SW 1271 (cell line): ENCODE measurements around the gene DBT.
A peak's percentile ranks its signal among the peaks of the same experiment; 100 is the strongest.
"Not testable (repeated sequence)": the region's sequence is repeated elsewhere in the genome, so short reads cannot be mapped to it uniquely, and the experiment has no call there.

ENCODE experiments used
- DNase-seq, 2 experiments: peaks; one replicate each; lab custom pipeline; 2025; lab: John Stamatoyannopoulos, UW

Gene DBT

GRCh38 chr1:100250807-100251206, 1.2 kb upstream of the DBT start:
- DNase-seq, result no peak

- no peak for DNase-seq
These were observed 630 bp upstream of the DBT start for GRCh38 chr1:100250264-100250663.

GRCh38 chr1:100249155-100249536, 488 bp downstream of the DBT start:
- peak in 1 of 2 experiments; percentile 2 for DNase-seq

GRCh38 chr1:100246738-100247137, 2.9 kb downstream of the DBT start:
- no peak for DNase-seq

- DNase-seq, result no peak
These were observed 9.0 kb downstream of the DBT start for GRCh38 chr1:100240631-100241030.

GRCh38 chr1:100239961-100240360, 9.7 kb downstream of the DBT start:
- no peak for DNase-seq

- no peak for DNase-seq
These were observed 12.5 kb downstream of the DBT start for GRCh38 chr1:100237091-100237490.

- DNase-seq, result no peak
These were observed 15.2 kb downstream of the DBT start for GRCh38 chr1:100234432-100234831.

- not testable (repeated sequence) for DNase-seq
These were observed 16.1 kb downstream of the DBT start for GRCh38 chr1:100233566-100233965.

- no peak for DNase-seq
These were observed 17.5 kb downstream of the DBT start for GRCh38 chr1:100232156-100232555.

GRCh38 chr1:100231721-100232120, 17.9 kb downstream of the DBT start:
- DNase-seq, result no peak

- no peak for DNase-seq
These were observed 18.9 kb downstream of the DBT start for GRCh38 chr1:100230765-100231164.

- no peak for DNase-seq
These were observed 19.8 kb downstream of the DBT start for GRCh38 chr1:100229681-100230443.

GRCh38 chr1:100222428-100222827, 27.2 kb downstream of the DBT start:
- no peak for DNase-seq

GRCh38 chr1:100219883-100220282, 29.8 kb downstream of the DBT start:
- no peak for DNase-seq

GRCh38 chr1:100219457-100219856, 30.2 kb downstream of the DBT start:
- DNase-seq, result no peak

- DNase-seq, result no peak
These were observed 31.8 kb downstream of the DBT start for GRCh38 chr1:100217834-100218233.

- no peak for DNase-seq
These were observed 34.5 kb downstream of the DBT start for GRCh38 chr1:100215101-100215500.

GRCh38 chr1:100213141-100213540, 36.5 kb downstream of the DBT start:
- DNase-seq, result no peak

GRCh38 chr1:100206301-100206700, 43.3 kb downstream of the DBT start:
- no peak for DNase-seq

GRCh38 chr1:100205593-100205992, 44.0 kb downstream of the DBT start:
- not testable (repeated sequence) for DNase-seq

GRCh38 chr1:100205103-100205502, 44.5 kb downstream of the DBT start:
- DNase-seq, result not testable (repeated sequence)

GRCh38 chr1:100202703-100203102, 46.9 kb downstream of the DBT start:
- DNase-seq, result not testable (repeated sequence)

- DNase-seq, result not testable (repeated sequence)
These were observed 49.6 kb downstream of the DBT start for GRCh38 chr1:100200060-100200459.
